ENCODE measurements around the gene DNAJC30.
"Not testable (repeated sequence)": the region's sequence is repeated elsewhere in the genome, so short reads cannot be mapped to it uniquely, and the experiment has no call there.

The DNAJC30 gene

GRCh38 chr7:73680501-73680900 lies 2.8 kb downstream of the DNAJC30 start:
- DNase-seq: no peak

- no peak for DNase-seq
Observed at GRCh38 chr7:73679709-73680108, 3.5 kb downstream of the DNAJC30 start.

GRCh38 chr7:73678862-73679261 lies 4.4 kb downstream of the DNAJC30 start:
- no peak for DNase-seq

GRCh38 chr7:73676062-73676461 lies 7.2 kb downstream of the DNAJC30 start:
- DNase-seq: not testable (repeated sequence)

GRCh38 chr7:73674468-73675124 lies 8.7 kb downstream of the DNAJC30 start:
- no peak for DNase-seq

GRCh38 chr7:73671857-73672445 lies 11.3 kb downstream of the DNAJC30 start:
- no peak for DNase-seq

- DNase-seq: no peak
Observed at GRCh38 chr7:73671322-73671661, 12.0 kb downstream of the DNAJC30 start.

- no peak for DNase-seq
Observed at GRCh38 chr7:73669858-73670385, 13.3 kb downstream of the DNAJC30 start.

GRCh38 chr7:73669288-73669701 lies 14.0 kb downstream of the DNAJC30 start:
- no peak for DNase-seq

GRCh38 chr7:73668886-73669230 lies 14.4 kb downstream of the DNAJC30 start:
- DNase-seq: no peak

- DNase-seq: no peak
Observed at GRCh38 chr7:73668103-73668885, 15.0 kb downstream of the DNAJC30 start.

- peak; percentile 97 for DNase-seq
Observed at GRCh38 chr7:73667344-73668102, 15.7 kb downstream of the DNAJC30 start, which contains the start of gene VPS37D. VPS37D (plus strand) TSS chr7:73667831; CDS start chr7:73667959, 128 bp downstream.

- no peak for DNase-seq
Observed at GRCh38 chr7:73663033-73663432, 20.2 kb downstream of the DNAJC30 start.

- DNase-seq: not testable (repeated sequence)
Observed at GRCh38 chr7:73660594-73660993, 22.7 kb downstream of the DNAJC30 start.

- no peak for DNase-seq
Observed at GRCh38 chr7:73659983-73660382, 23.3 kb downstream of the DNAJC30 start.

GRCh38 chr7:73655309-73655708 lies 27.9 kb downstream of the DNAJC30 start:
- not testable (repeated sequence) for DNase-seq

GRCh38 chr7:73652541-73652949 lies 30.7 kb downstream of the DNAJC30 start:
- no peak for DNase-seq

- DNase-seq: no peak
Observed at GRCh38 chr7:73650524-73650923, 32.7 kb downstream of the DNAJC30 start.

GRCh38 chr7:73649576-73649975 lies 33.7 kb downstream of the DNAJC30 start:
- no peak for DNase-seq

- DNase-seq: no peak
Observed at GRCh38 chr7:73648593-73649332, 34.5 kb downstream of the DNAJC30 start.

- peak; percentile 47 for DNase-seq
Observed at GRCh38 chr7:73647725-73648592, 35.3 kb downstream of the DNAJC30 start.
